H1 (cell line): ENCODE data around the gene SAP30. TPM values are rescaled to one million over a fixed set of nuclear protein-coding genes. Genes with fewer than 3 reads are reported as not detected.

ENCODE experiments used
- CTCF ChIA-PET: fragments of 300-600 bp; sonication (Branson Sonifier 250); formaldehyde crosslinking; loops from one replicate; lab custom pipeline; 2021; ENCODE audit not compliant: partially characterized antibody; lab: Charles Lee
- POLR2A ChIA-PET: fragments of 300-600 bp; sonication (Branson Sonifier 250); formaldehyde crosslinking; loops from one replicate; lab custom pipeline; 2021; ENCODE audit warnings: inconsistent platforms; ENCODE audit not compliant: partially characterized antibody; lab: Charles Lee
- DNase-seq, 2 experiments: peaks; one replicate each; pipeline versions ENCODE4 v3.0.0 to v3.0.0-alpha.2; 2010 to 2022; ENCODE audit warnings: low spot score in 2 of 2, low read depth in 1 of 2, mixed read lengths in 1 of 2
- FAIRE-seq: peaks from 2 replicates; lab custom pipeline; 2011; peaks lifted over from hg19 to GRCh38; lab: Jason Lieb, UNC
- H2AFZ ChIP-seq: 2 replicates; pipeline ENCODE4 v1.8.1; 2012; ENCODE audit warnings: low read length, inconsistent platforms
- H2AK5ac ChIP-seq: 2 replicates; pipeline ENCODE4 v1.6.1; 2013; ENCODE audit warnings: low read depth, low read length
- H2BK120ac ChIP-seq: replicated peaks from 2 replicates; pipeline ENCODE3; 2013; ENCODE audit warnings: low read depth, low read length, inconsistent platforms
- H2BK12ac ChIP-seq: 2 replicates; pipeline ENCODE4 v1.6.1; 2013; ENCODE audit warnings: low read depth, low read length
- H2BK15ac ChIP-seq: 2 replicates; pipeline ENCODE4 v1.6.1; 2013; ENCODE audit warnings: low read length
- H2BK20ac ChIP-seq: 2 replicates; pipeline ENCODE4 v1.6.1; 2013; ENCODE audit warnings: low read length
- H2BK5ac ChIP-seq: 2 replicates; pipeline ENCODE4 v1.6.1; 2013; ENCODE audit warnings: low read depth, low read length
- H3K14ac ChIP-seq: 2 replicates; pipeline ENCODE4 v1.6.1; 2013; ENCODE audit warnings: inconsistent platforms; ENCODE audit not compliant: insufficient read length
- H3K18ac ChIP-seq: 2 replicates; pipeline ENCODE4 v1.6.1; 2013; ENCODE audit warnings: low read length; ENCODE audit errors: extremely low read depth
- H3K23ac ChIP-seq: 2 replicates; pipeline ENCODE4 v1.6.1; 2013; ENCODE audit warnings: inconsistent platforms; ENCODE audit not compliant: insufficient read length
- H3K23me2 ChIP-seq: 2 replicates; pipeline ENCODE4 v1.6.1; 2013; ENCODE audit warnings: low read depth, low read length
- H3K27ac ChIP-seq: 2 replicates; pipeline ENCODE4 v1.6.1; 2011; ENCODE audit warnings: low read depth, low read length, inconsistent platforms
- H3K27me3 ChIP-seq, 4 experiments: replicated peaks in 1 of 4; 1 replicate in 1 of 4; 2 replicates in 3 of 4; pipeline versions ENCODE4 v1.6.1 to v1.8.1; 2011 to 2013; ENCODE audit warnings: low read length in 3 of 4, mild to moderate bottlenecking in 3 of 4, inconsistent platforms in 2 of 4, mixed read lengths in 2 of 4, moderate library complexity in 1 of 4; ENCODE audit not compliant: control insufficient read depth in 3 of 4, insufficient read depth in 3 of 4; ENCODE audit errors: extremely low read depth in 1 of 4
- H3K36me3 ChIP-seq, 4 experiments: 2 replicates each; pipeline versions ENCODE4 v1.6.1 to v1.8.1; 2011 to 2013; ENCODE audit warnings: mild to moderate bottlenecking in 4 of 4, low read length in 3 of 4, moderate library complexity in 2 of 4, control low read depth in 1 of 4, inconsistent platforms in 1 of 4; ENCODE audit not compliant: insufficient read depth in 4 of 4, control insufficient read depth in 2 of 4
- H3K4ac ChIP-seq: replicated peaks from 2 replicates; pipeline ENCODE3; 2013; ENCODE audit warnings: low read length, low read depth, mixed read lengths, inconsistent platforms; ENCODE audit not compliant: insufficient read length
- H3K4me1 ChIP-seq, 4 experiments: replicated peaks in 1 of 4; 1 replicate in 1 of 4; 2 replicates in 3 of 4; pipeline versions ENCODE4 v1.6.1 to v1.8.1; 2011 to 2013; ENCODE audit warnings: low read length in 3 of 4, inconsistent platforms in 2 of 4, mixed read lengths in 1 of 4; ENCODE audit not compliant: insufficient read depth in 4 of 4, control insufficient read depth in 3 of 4
- H3K4me2 ChIP-seq, 2 experiments: 2 replicates each; pipeline versions ENCODE4 v1.6.1 to v1.8.1; 2011 to 2013; ENCODE audit warnings: low read depth in 2 of 2, low read length in 2 of 2, control low read depth in 1 of 2, inconsistent platforms in 1 of 2, mild to moderate bottlenecking in 1 of 2; ENCODE audit not compliant: insufficient read depth in 1 of 2
- H3K4me3 ChIP-seq, 4 experiments: fragments of 200-600, 300-600 bp in 1 of 4; sonication (generic), shearing (Covaris generic), sonication (Bioruptor Twin) in 1 of 4; 2 replicates each; pipeline versions ENCODE4 v1.5.1 to v1.8.1; 2011 to 2016; ENCODE audit warnings: low read length in 4 of 4, low read depth in 3 of 4, control low read depth in 2 of 4, inconsistent platforms in 2 of 4, mild to moderate bottlenecking in 2 of 4, mixed read lengths in 1 of 4, moderate library complexity in 1 of 4; ENCODE audit not compliant: insufficient read depth in 2 of 4; ENCODE audit errors: extremely low read depth in 1 of 4
- H3K56ac ChIP-seq: replicated peaks from 2 replicates; pipeline ENCODE3; 2013; ENCODE audit warnings: low read depth, mild to moderate bottlenecking, mixed read lengths, low read length, inconsistent platforms; ENCODE audit not compliant: insufficient read length
- H3K79me1 ChIP-seq: 2 replicates; pipeline ENCODE4 v1.6.1; 2013; ENCODE audit warnings: low read depth, low read length, control low read depth
- H3K79me2 ChIP-seq, 2 experiments: 2 replicates each; pipeline versions ENCODE4 v1.6.1 to v1.8.1; 2012 to 2013; ENCODE audit warnings: low read length in 2 of 2, mild to moderate bottlenecking in 2 of 2, inconsistent platforms in 1 of 2; ENCODE audit not compliant: insufficient read depth in 2 of 2, control insufficient read depth in 1 of 2
- H3K9ac ChIP-seq, 4 experiments: replicated peaks in 1 of 4; 1 replicate in 1 of 4; 2 replicates in 3 of 4; pipeline versions ENCODE4 v1.6.1 to v1.8.1; 2011 to 2013; ENCODE audit warnings: low read depth in 3 of 4, low read length in 3 of 4, control low read depth in 2 of 4, mild to moderate bottlenecking in 2 of 4, moderate library complexity in 2 of 4, inconsistent platforms in 1 of 4; ENCODE audit errors: extremely low read depth in 1 of 4
- H3K9me3 ChIP-seq, 2 experiments: 2 replicates each; pipeline versions ENCODE4 v1.6.1 to v1.8.1; 2012 to 2013; ENCODE audit warnings: mild to moderate bottlenecking in 2 of 2, moderate library complexity in 2 of 2, control low read depth in 1 of 2, inconsistent platforms in 1 of 2, low read depth in 1 of 2, low read length in 1 of 2, mixed read lengths in 1 of 2; ENCODE audit not compliant: insufficient read depth in 2 of 2
- H4K20me1 ChIP-seq, 2 experiments: replicated peaks in 1 of 2; 2 replicates each; pipeline versions ENCODE3 to v1.8.1; 2011 to 2013; ENCODE audit warnings: inconsistent platforms in 2 of 2, low read length in 2 of 2, mild to moderate bottlenecking in 1 of 2; ENCODE audit not compliant: insufficient read depth in 2 of 2, control insufficient read depth in 1 of 2
- H4K5ac ChIP-seq: 2 replicates; pipeline ENCODE4 v1.6.1; 2013; ENCODE audit warnings: low read length, low read depth, mixed read lengths, inconsistent platforms; ENCODE audit not compliant: insufficient read length
- H4K8ac ChIP-seq: 2 replicates; pipeline ENCODE4 v1.8.0; 2013; ENCODE audit warnings: mild to moderate bottlenecking, moderate library complexity, low read length, inconsistent platforms; ENCODE audit not compliant: insufficient read depth; ENCODE audit errors: extremely low read depth
- H4K91ac ChIP-seq: replicated peaks from 2 replicates; pipeline ENCODE3; 2013; ENCODE audit warnings: low read length, mixed read lengths, inconsistent platforms; ENCODE audit not compliant: insufficient read length
- ASH2L ChIP-seq: fragments of 200-600, 300-600 bp; sonication (generic); IDR thresholded peaks from one replicate; pipeline ENCODE4 v1.7.1; 2017; ENCODE audit warnings: low read length
- ATF2 ChIP-seq: IDR thresholded peaks from 2 replicates; pipeline ENCODE4 v1.6.1; 2012; ENCODE audit warnings: low read length, inconsistent platforms
- EP300 ChIP-seq, 2 experiments: IDR thresholded peaks; 1 replicate in 1 of 2; 2 replicates in 1 of 2; pipeline ENCODE4 v1.6.1; 2011 to 2012; ENCODE audit warnings: low read depth in 2 of 2, low read length in 2 of 2, mild to moderate bottlenecking in 2 of 2, borderline replicate concordance in 1 of 2, inconsistent platforms in 1 of 2, moderate library complexity in 1 of 2
- FOSL1 ChIP-seq: IDR thresholded peaks from 2 replicates; pipeline ENCODE4 v1.6.1; 2011; ENCODE audit warnings: mild to moderate bottlenecking, low read depth, low read length, moderate library complexity; ENCODE audit not compliant: insufficient read depth
- GTF2F1 ChIP-seq: IDR thresholded peaks from 2 replicates; pipeline ENCODE4 v1.6.1; 2012; ENCODE audit warnings: low read depth, low read length, improper control_type of control experiment, borderline replicate concordance
- HDAC2 ChIP-seq, 2 experiments: fragments of 300-600 bp in 1 of 2; sonication (generic) in 1 of 2; IDR thresholded peaks; 2 replicates each; pipeline ENCODE4 v1.6.1; 2011 to 2012; ENCODE audit warnings: low read depth in 2 of 2, low read length in 2 of 2, mild to moderate bottlenecking in 2 of 2, moderate library complexity in 2 of 2, borderline replicate concordance in 1 of 2, inconsistent platforms in 1 of 2
- KDM1A ChIP-seq: fragments of 200-600, 300-600 bp; sonication (generic); IDR thresholded peaks from 2 replicates; pipeline ENCODE4 v1.7.1; 2016; ENCODE audit warnings: mild to moderate bottlenecking, low read length, borderline replicate concordance
- POLR2AphosphoS5 ChIP-seq: IDR thresholded peaks from 2 replicates; pipeline ENCODE4 v1.6.1; 2011; ENCODE audit warnings: low read depth, low read length
- RAD21 ChIP-seq, 2 experiments: IDR thresholded peaks in 1 of 2; conservative IDR thresholded peaks in 1 of 2; 2 replicates each; pipeline ENCODE4 v1.6.1; 2011; ENCODE audit warnings: low read depth in 2 of 2, low read length in 2 of 2, improper control_type of control experiment in 1 of 2, inconsistent platforms in 1 of 2, mild to moderate bottlenecking in 1 of 2, moderate library complexity in 1 of 2
- SP4 ChIP-seq: IDR thresholded peaks from 2 replicates; pipeline ENCODE4 v1.6.1; 2012; ENCODE audit warnings: low read length, inconsistent platforms
- SUZ12 ChIP-seq: fragments of 200-600 bp; sonication (generic); IDR thresholded peaks from 2 replicates; pipeline ENCODE4 v1.6.1; 2012; ENCODE audit warnings: mild to moderate bottlenecking, inconsistent platforms, low read length, moderate library complexity, mixed read lengths
- polyA plus RNA-seq, 7 experiments: library from polyadenylated mRNA; depleted of rRNA in 3 of 7; stranded (reverse) in 5 of 7; unstranded in 2 of 7; fragments of >200 nt in 5 of 7; fragments of 200-250 nt in 2 of 7; gene quantifications; 1 replicate in 5 of 7; 2 replicates in 1 of 7; 4 replicates in 1 of 7; pipeline versions ENCODE4 v1.2.1 to v1.2.3, GENCODE V29; 2011 to 2013; ENCODE audit warnings: missing spikeins in 2 of 7, mixed read lengths in 2 of 7
- total RNA-seq: library from RNA; stranded (reverse); fragmentation: NEBNext Ultra II Directional; extraction: Animal tissue kit (Norgen Biotek cat#: 25700); gene quantifications from 2 replicates; pipeline ENCODE4 v1.2.1, GENCODE V29; 2021

The SAP30 gene
- total and polyA plus RNA-seq, 2 of the 8 experiments (the other 6 are each of a cell fraction or from before 2014, with no cell fraction given) = 7.7 to 21.1 TPM

DNA sequence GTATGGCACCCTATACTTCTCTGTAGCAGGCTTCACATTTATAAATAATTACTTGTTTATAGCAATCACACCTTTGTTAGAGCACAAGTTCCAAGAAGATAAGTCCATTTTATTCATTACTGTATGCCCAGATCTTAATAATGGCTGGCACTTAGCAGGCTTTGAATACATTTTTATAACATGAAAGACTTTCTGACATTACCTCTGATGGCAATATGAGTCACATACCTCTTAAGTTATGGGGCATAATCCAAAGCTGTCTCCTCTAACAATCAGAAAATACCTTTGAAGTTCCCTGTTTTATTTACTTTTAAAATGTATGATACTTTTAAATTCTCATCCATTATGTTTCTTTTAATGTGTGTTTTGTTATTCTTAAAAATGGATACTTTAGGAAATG is 16.0 kb downstream of the SAP30 start:
- no peaks in the 10 kb centered on the region for H3K9me3 ChIP-seq
- no peak overlapping the region for H3K4me3 ChIP-seq
- H2BK120ac ChIP-seq = no peak overlapping the region
- no peaks in the 10 kb centered on the region; a peak in 1 of 8 replicates for H3K36me3 ChIP-seq
- no peak overlapping the region for H3K56ac ChIP-seq
- no peak overlapping the region for H2AK5ac ChIP-seq
- ChIA-PET POLR2A (no interaction called here), CTCF (interaction anchor here (0.8 to 1.4 kb wide), 3 partner anchors 23 to 34 kb away, joined by 3 to 5 read pairs (median 3); no protein-coding TSS in a partner anchor)
- no peak overlapping the region for H4K5ac ChIP-seq
- H3K14ac ChIP-seq = no peak overlapping the region
- H3K27me3 ChIP-seq = no peaks in the 10 kb centered on the region
- no peaks in the 10 kb centered on the region for H3K79me1 ChIP-seq
- no peaks in the 10 kb centered on the region for H3K23me2 ChIP-seq
- H2BK5ac ChIP-seq = no peak overlapping the region
- no peaks in the 10 kb centered on the region for H4K20me1 ChIP-seq
- no peak overlapping the region for H4K91ac ChIP-seq
- H3K79me2 ChIP-seq = no peaks in the 10 kb centered on the region
- no peak overlapping the region for H2BK12ac ChIP-seq
- H3K4me2 ChIP-seq = no peak overlapping the region
- H3K23ac ChIP-seq = no peak overlapping the region
- no peak overlapping the region for H3K4ac ChIP-seq
- H3K9ac ChIP-seq = no peak overlapping the region
- H2AFZ ChIP-seq = no peak overlapping the region
- DNase-seq (no peak), FAIRE-seq (no peak)
- no peak overlapping the region for H2BK15ac ChIP-seq
- H2BK20ac ChIP-seq = no peak overlapping the region
- no peak overlapping the region for H3K27ac ChIP-seq
- no peak overlapping the region for H4K8ac ChIP-seq
- no peak overlapping the region for H3K18ac ChIP-seq
- TF ChIP-seq ASH2L (no peak), RAD21 (IDR thresholded peaks at IDR 0.05 in 1 of 2, conservative IDR thresholded peaks at IDR 0.05 in 1 of 2; ENCODE audit: low read depth in 2 of 2, low read length in 2 of 2) (no peak), SP4 (no peak), KDM1A (no peak), GTF2F1 (no peak), EP300 (IDR thresholded peaks at IDR 0.05; ENCODE audit: borderline replicate concordance in 1 of 2, low read depth in 2 of 2, low read length in 2 of 2) (no peak), HDAC2 (IDR thresholded peaks at IDR 0.05; ENCODE audit: borderline replicate concordance in 1 of 2, low read depth in 2 of 2, low read length in 2 of 2) (no peak), FOSL1 (no peak), ATF2 (no peak), POLR2AphosphoS5 (no peak), SUZ12 (no peak)
- TF ChIP-seq, all 59 proteins: peak for 0
- H3K4me1 ChIP-seq = no peaks in the 10 kb centered on the region
